Uterus (tissue), 2 donors: ENCODE measurements around the gene ATG13.

Source experiments
- POLR2A ChIP-seq, 2 donors: fragments of 450-650 bp; IDR thresholded peaks; one replicate each; pipeline ENCODE4 v1.6.1; 2016; ENCODE audit warnings: antibody characterized with exemption in 2 of 2, mild to moderate bottlenecking in 1 of 2, moderate library complexity in 1 of 2
- TF ChIP-seq, protein P1 (sequence below), 4 experiments: fragments of 200-600 bp in 2 of 4; fragments of 450-650 bp in 2 of 4; sonication (generic) in 2 of 4; IDR thresholded peaks; one replicate each; pipeline ENCODE4 v1.5.1; 2016 to 2019; ENCODE audit warnings: antibody characterized with exemption in 4 of 4, mild to moderate bottlenecking in 2 of 4, moderate library complexity in 1 of 4

DNA sequence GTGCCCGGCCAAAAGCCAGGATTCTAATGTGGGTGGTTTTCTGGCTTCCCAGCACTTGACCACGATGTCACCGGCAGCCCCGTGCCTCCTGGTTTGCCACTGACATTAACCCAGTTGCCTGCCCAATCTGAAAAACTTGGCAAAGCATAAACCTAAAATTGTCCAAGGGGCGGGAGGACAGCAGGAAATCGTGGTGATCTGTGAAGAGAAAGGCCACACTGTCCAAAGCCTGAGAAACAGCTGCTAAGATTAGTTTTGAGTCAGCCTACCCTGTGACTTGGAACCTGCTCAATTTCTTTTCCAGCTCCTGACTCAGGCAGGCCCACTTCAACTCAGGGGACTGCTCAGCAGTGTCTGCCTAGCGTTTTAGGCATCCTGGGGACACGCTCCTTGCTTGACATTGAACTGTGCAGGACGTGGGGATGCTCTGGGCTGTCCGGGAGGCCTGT lies 93.5 kb downstream of the ATG13 start:
- TF ChIP-seq, protein P1, sequence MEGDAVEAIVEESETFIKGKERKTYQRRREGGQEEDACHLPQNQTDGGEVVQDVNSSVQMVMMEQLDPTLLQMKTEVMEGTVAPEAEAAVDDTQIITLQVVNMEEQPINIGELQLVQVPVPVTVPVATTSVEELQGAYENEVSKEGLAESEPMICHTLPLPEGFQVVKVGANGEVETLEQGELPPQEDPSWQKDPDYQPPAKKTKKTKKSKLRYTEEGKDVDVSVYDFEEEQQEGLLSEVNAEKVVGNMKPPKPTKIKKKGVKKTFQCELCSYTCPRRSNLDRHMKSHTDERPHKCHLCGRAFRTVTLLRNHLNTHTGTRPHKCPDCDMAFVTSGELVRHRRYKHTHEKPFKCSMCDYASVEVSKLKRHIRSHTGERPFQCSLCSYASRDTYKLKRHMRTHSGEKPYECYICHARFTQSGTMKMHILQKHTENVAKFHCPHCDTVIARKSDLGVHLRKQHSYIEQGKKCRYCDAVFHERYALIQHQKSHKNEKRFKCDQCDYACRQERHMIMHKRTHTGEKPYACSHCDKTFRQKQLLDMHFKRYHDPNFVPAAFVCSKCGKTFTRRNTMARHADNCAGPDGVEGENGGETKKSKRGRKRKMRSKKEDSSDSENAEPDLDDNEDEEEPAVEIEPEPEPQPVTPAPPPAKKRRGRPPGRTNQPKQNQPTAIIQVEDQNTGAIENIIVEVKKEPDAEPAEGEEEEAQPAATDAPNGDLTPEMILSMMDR (IDR thresholded peaks at IDR 0.05): no peak
- TF ChIP-seq POLR2A (IDR thresholded peaks at IDR 0.05): peak in 1 of 2 donors; percentile 19
